Liver (tissue), 3 donors: Measurements from ENCODE around the gene PCBP1.

Experiments used
- CTCF ChIP-seq: fragments of 150-350 bp; IDR thresholded peaks from 2 replicates; pipeline ENCODE4 v1.5.1; 2017; ENCODE audit warnings: improper control_type of control experiment, low read depth, low read length; ENCODE audit not compliant: missing input control
- RAD21 ChIP-seq, 2 donors: IDR thresholded peaks; 2 replicates each; pipeline ENCODE4 v1.6.1; 2016; ENCODE audit warnings: antibody characterized with exemption in 2 of 2, mild to moderate bottlenecking in 2 of 2
- YY1 ChIP-seq: IDR thresholded peaks from 2 replicates; pipeline ENCODE4 v1.6.1; 2016; ENCODE audit warnings: antibody characterized with exemption, mild to moderate bottlenecking
- TF ChIP-seq, protein P1 (sequence below): IDR thresholded peaks from 2 replicates; pipeline ENCODE4 v1.6.1; 2016; ENCODE audit warnings: antibody characterized with exemption, mild to moderate bottlenecking
- TF ChIP-seq, protein P2 (sequence below): IDR thresholded peaks from 2 replicates; pipeline ENCODE4 v1.6.1; 2016; ENCODE audit warnings: antibody characterized with exemption
- donor health status: healthy.
- donor health status: healthy.

DNA sequence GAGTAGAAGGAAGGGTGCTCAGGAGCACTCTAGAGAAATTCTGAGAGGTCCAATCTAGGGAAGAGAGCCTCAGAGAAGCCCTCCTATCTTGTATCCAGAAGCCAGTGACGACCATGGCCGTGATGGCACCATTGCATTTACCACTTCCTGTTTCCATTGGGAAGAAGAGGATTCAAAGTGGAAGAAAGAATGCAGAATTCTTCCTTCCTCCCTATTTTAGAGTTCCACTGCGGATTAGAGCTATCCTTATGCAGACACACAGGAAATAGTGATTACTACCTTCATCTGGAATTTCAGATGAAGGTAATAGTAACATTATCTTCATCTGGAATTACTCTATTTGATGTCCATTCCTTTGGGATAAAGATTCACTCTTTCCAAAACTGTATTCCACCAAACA lies 45.6 kb upstream of the PCBP1 start:
- TF ChIP-seq CTCF (no peak), YY1 (no peak), RAD21 (IDR thresholded peaks at IDR 0.05) (no peak)
- TF ChIP-seq, protein P1, sequence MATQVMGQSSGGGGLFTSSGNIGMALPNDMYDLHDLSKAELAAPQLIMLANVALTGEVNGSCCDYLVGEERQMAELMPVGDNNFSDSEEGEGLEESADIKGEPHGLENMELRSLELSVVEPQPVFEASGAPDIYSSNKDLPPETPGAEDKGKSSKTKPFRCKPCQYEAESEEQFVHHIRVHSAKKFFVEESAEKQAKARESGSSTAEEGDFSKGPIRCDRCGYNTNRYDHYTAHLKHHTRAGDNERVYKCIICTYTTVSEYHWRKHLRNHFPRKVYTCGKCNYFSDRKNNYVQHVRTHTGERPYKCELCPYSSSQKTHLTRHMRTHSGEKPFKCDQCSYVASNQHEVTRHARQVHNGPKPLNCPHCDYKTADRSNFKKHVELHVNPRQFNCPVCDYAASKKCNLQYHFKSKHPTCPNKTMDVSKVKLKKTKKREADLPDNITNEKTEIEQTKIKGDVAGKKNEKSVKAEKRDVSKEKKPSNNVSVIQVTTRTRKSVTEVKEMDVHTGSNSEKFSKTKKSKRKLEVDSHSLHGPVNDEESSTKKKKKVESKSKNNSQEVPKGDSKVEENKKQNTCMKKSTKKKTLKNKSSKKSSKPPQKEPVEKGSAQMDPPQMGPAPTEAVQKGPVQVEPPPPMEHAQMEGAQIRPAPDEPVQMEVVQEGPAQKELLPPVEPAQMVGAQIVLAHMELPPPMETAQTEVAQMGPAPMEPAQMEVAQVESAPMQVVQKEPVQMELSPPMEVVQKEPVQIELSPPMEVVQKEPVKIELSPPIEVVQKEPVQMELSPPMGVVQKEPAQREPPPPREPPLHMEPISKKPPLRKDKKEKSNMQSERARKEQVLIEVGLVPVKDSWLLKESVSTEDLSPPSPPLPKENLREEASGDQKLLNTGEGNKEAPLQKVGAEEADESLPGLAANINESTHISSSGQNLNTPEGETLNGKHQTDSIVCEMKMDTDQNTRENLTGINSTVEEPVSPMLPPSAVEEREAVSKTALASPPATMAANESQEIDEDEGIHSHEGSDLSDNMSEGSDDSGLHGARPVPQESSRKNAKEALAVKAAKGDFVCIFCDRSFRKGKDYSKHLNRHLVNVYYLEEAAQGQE: no peak
- TF ChIP-seq, protein P2, sequence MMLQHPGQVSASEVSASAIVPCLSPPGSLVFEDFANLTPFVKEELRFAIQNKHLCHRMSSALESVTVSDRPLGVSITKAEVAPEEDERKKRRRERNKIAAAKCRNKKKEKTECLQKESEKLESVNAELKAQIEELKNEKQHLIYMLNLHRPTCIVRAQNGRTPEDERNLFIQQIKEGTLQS: no peak
